Cardiac fibroblast (primary cell): ENCODE measurements around the gene FURIN.

ENCODE experiments used
- DNase-seq, 2 donors: peaks; one replicate each; pipeline versions ENCODE4 v3.0.0 to v3.0.0-alpha.2; 2010; ENCODE audit warnings: low read depth in 2 of 2
- H3K4me3 ChIP-seq, 2 donors: replicated peaks in 1 of 2; 1 replicate in 1 of 2; 2 replicates in 1 of 2; pipeline ENCODE4 v1.5.1; 2011; ENCODE audit warnings: low read depth in 2 of 2, low read length in 2 of 2, mild to moderate bottlenecking in 2 of 2, moderate library complexity in 1 of 2
- CTCF ChIP-seq: IDR thresholded peaks from one replicate; pipeline ENCODE4 v1.5.1; 2011; ENCODE audit warnings: low read depth, mild to moderate bottlenecking, low read length, inconsistent platforms

Gene FURIN

DNA sequence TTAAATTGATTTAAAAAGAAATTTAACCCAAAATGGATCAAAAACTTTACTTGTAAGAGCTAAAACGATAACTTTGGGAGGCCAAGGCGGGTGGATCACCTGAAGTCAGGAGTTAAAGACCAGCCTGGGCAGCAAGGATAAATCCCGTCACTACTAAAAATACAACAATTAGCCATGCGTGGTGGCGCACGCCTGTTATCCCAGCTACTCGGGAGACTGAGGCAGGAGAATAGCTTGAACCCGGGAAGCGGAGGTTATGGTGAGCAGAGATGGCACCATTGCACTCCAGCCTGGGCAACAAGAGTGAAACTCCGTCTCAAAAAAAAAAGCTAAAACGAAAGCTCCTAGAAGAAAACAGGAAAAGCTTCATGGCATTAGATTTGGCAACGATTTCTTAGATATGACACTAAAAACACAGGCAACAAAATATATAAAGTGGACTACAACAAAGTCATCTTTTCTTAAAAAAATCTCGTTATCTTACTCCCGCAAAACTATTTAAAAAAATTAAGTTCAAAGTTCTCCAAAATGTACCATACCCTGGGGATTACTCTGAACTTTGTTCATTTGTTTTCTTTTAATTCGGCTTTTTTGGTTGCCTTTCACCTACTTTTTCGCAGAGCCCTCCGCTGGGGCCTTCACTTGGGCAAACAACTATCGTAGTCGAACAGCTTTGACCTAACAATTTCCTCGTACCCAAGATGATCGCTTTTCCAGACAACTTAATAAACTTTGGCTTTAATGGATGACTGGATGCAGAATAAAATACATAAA, 61.0 kb downstream of the FURIN start:
- no peak for TF ChIP-seq CTCF
- H3K4me3 ChIP-seq, result peak overlapping the region; percentile 56 to 64
- DNase-seq, result no peak

GRCh38 chr15:90930861-90931574, 62.6 kb downstream of the FURIN start:
- H3K4me3 ChIP-seq, result peak overlapping the region in 1 of 2 donors; percentile 64
- no peak for TF ChIP-seq CTCF
- DNase-seq, result peak; percentile 26 to 48

GRCh38 chr15:90931575-90931827, 63.1 kb downstream of the FURIN start:
- DNase-seq, result no peak
- H3K4me3 ChIP-seq, result peak overlapping the region in 1 of 2 donors; percentile 70
- no peak for TF ChIP-seq CTCF

- peak; percentile 84 to 87 for DNase-seq
- TF ChIP-seq CTCF, result peak; percentile 87
- peak within 1 kb of the TSS; percentile 70 to 83 for H3K4me3 ChIP-seq
Observed at GRCh38 chr15:90931828-90932659, 63.7 kb downstream of the FURIN start, which contains the start of gene HDDC3. HDDC3 (minus strand) TSS chr15:90932549; CDS start chr15:90932540, 9 bp downstream.

GRCh38 chr15:90932660-90932991, 64.2 kb downstream of the FURIN start:
- DNase-seq, result no peak
- peak overlapping the region; percentile 70 to 83 for H3K4me3 ChIP-seq
- TF ChIP-seq CTCF, result no peak
